ENCODE measurements around the gene SLC15A4.
"Not testable (repeated sequence)": the region's sequence is repeated elsewhere in the genome, so short reads cannot be mapped to it uniquely, and the experiment has no call there.

The SLC15A4 gene

DNA sequence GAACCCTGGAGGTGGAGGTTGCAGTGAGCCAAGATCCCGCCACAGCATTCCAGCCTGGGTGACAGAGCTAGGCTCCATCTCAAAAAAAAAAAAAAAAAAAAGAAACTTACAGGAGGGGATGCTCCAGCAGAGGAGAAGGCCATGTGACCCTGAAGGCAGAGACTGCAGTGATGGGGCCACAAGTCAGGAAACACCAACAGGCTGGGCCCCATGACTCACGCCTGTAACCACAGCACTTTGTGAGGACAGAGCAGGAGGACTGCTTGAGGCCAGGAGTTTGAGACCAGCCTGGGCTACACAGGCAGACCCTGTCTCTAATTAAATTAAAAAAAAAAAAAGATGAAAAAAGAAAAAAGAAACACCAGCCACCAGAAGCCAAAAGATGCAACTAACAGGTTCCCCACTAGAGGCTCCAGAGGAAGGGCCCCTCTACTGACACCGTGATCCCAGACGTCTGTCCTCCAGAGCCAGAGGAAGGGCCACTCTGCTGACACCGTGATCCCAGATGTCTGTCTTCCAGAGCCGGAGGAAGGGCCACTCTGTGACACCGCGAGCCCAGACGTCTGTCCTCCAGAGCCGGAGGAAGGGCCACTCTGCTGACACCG is 20.4 kb upstream of the SLC15A4 start:
- DNase-seq (ENCODE audit: low read depth) = no peak

DNA sequence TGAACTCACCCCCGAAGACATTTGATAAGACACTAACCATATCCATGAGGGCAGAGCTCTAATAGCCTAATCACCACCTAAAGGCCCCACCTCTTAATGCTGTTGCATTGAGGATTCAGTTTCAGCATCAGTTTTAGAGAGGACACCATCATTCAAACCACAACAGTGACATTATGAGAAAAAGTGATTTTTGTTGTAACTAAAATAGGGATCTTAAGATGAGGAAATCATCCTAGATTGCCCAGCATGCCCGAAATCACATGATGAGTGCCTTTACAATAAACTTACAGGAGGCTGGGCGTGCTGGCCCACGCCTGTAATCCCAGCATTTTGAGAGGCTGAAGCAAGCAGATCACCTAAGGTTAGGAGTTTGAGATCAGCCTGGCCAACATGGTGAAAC is 19.8 kb upstream of the SLC15A4 start:
- no peak for DNase-seq (ENCODE audit: low read depth)

DNA sequence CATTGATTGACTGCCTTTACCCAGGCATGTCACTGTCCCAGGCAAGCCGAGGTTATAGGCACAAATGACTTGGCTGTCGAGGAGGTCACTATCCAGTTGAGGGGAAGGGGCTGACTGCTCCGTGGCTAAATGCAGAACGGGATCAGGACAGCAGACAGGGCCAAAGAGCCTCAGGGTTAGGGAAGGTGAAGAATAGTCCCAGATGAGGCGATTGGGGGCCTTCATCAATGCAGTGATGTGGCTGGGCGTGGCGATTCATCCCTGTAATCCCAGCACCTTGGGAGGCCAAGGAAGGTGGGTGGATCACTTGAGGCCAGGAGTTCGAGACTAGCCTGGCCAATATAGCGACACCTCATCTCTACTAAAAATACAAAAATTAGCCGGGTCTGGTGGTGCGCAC is 18.8 kb upstream of the SLC15A4 start:
- no peak for DNase-seq (ENCODE audit: low read depth)

DNA sequence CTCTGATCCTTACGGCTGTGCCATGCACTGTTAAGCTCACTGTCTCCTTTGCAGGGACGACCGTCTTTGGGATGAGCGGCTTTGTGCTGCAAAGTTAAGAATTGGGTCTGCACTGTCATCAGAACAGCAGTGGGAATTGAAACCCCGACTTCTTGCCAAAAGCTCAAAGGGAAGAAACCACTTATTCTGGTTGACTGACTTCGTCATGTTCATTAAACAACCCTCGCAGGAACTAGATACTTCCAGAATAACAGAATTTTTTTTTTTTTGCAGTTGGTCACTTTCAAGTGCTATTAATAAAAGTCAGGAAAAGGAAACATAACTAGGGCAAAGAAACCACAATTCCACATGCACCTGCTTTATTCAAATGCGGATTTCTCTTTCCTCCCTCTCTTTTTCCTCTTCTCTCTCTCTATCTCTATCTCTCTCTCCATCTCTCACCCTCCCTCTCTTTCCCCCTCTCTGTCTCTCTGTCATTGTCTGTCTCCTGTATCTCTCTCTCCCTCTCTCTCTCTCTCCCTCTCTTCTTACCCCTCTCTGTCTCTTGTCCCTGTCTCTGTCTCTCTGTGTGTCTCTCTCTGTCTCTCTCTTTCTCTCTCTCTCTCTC is 17.2 kb upstream of the SLC15A4 start:
- no peak for DNase-seq (ENCODE audit: low read depth)

DNA sequence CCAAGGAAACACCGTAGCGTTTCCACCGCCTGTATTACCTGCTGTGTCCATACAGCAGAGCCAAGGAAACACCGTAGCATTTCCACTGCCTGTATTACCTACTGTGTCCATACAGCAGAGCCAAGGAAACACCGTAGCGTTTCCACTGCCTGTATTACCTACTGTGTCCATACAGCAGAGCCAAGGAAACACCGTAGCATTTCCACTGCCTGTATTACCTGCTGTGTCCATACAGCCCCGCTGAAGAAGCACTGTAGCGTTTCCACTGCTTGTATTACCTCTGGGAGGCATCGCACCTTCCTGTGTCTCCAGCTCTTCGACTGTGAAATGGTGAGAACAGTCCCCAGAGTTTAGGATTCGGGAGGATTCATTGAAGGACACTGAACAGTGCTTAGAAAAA is 16.1 kb upstream of the SLC15A4 start:
- DNase-seq (ENCODE audit: low read depth) = not testable (repeated sequence)

DNA sequence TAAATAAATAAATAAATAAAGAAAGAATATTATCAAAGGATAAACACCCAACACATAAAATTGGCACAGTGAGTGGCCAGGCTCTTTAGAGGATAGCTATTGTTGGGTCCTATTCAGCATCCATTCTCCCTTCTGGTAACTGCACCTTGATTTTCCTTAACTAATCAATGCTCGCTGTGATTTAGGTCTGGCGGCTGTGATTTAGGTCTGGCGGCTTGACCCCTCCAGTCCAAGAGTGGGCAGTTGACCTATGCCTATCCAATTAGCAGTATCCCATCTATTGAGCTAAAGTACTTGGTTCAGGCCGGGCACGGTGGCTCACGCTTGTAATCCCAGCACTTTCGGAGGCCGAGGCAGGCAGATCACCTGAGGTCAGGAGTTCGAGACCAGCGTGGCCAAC is 9.7 kb upstream of the SLC15A4 start:
- DNase-seq (ENCODE audit: low read depth) = no peak

DNA sequence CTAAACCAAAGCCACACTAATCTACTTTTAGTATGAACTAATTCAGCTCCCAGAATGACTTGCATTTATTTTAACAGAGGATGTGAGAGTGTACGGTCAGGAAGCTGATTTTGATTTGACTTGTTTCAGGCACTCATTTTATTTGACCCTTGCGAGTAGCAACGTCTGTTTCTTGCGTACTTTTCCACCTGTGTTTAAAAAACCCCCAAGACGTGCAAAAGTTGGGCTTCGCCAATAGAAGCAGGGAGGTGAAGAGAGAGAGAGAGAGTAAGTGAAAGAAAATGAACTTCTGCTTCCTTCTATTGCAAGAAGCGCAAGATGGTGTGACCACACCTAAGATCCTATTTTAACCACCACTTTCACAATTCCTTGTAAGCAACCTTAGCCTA is 6.7 kb upstream of the SLC15A4 start:
- DNase-seq (ENCODE audit: low read depth) = no peak

DNA sequence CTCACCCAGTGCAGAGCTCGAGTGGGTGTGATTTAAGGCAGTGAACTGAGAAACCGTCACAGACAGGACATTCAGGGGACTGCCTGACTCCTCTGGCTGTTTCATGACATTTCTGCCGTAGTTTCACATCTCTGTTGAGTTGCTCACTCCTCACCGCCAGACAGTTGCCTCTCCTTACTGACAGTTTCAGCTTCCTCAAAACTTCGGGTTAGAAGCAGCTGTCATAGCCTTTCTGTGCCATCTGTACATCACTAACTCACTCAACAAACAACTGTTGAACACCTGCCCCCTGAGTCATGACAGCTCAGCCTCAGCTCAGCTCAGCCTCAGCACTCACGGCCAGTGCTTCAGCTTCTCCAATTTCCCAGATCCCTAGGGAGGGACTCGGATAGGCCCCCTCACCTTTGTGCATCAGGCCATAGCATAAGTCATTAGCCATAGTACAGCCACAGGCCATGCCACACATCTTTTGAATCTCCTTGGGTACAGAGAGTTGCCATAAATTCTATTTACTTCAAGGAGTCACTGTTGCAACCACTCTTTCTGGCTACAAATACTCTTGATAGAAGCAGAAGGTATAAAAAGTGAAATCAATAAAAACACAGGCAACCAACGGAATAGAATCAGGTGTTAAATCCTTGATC is 6.2 kb upstream of the SLC15A4 start:
- no peak for DNase-seq (ENCODE audit: low read depth)

DNA sequence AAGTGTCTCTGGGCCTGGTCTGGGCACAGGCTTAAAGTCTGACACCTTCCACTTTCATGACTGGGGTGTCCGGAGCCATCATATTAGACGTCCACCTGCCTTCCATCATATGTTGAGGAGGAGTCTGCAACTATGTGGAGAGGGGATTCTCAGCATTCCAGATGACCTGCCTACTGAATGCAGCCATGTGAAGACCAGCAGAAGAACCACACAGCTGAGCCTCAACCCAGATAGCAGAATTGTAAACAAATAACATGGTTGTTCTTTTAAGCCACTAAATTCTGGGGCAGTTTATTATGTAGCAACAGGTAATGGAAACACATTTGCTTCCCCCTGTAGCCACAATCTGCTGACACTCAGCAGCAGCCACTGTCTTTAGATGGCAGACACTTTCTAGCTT is 4.0 kb upstream of the SLC15A4 start:
- DNase-seq (ENCODE audit: low read depth) = no peak

DNA sequence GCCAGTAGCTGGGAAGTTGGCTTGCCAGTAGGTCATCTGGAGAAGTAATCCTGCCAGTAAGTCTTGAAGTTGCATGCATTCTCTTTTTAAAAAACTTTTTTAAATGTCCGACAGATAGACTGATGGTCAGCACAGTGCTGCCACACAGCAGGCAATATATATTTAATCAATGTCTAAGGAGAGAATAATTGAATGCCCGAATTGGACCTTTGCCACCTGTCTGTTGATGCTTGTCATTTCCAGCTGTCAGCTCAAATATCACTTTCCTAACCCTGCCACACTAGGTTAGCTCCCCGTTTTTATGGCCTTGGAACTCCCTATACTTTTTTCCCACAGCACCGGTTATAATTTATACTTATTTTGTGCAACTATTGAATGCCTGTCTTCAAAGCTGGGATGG is 2.1 kb upstream of the SLC15A4 start:
- no peak for DNase-seq (ENCODE audit: low read depth)

DNA sequence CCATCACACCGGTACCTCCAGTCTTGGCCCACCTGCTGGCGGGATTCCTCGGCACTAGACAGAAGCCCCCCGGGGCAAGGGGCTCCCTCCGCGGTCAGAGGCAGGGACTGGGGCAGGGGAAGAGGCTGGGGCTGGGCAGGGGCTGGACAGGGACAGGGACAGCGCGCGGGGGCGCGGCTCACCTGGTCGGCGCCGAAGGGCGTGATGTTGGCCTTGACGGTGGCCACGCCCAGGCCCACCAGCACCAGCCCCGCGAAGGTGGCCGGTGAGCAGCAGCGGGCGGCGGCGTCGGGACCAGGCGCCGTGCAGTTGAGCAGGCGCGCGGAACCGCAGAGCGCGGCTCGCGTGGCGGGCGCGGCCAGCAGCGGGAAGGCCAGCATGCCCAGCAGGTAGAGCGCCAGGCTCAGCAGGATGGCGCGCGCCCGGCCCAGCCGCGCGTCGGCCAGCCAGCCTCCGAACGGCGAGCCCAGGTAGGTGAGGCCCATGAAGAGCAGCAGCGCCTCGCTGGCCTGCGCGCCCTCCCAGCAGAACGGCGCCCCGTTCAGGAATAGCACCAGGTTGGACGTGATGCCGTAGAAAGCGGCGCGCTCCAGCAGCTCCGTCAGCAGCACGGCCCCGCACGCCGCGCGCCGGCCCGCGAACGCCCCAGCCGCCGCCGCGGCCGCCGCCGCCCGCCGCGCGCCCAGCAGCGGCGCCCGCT is 392 bp downstream of the SLC15A4 start:
- no peak for DNase-seq (ENCODE audit: low read depth)

DNA sequence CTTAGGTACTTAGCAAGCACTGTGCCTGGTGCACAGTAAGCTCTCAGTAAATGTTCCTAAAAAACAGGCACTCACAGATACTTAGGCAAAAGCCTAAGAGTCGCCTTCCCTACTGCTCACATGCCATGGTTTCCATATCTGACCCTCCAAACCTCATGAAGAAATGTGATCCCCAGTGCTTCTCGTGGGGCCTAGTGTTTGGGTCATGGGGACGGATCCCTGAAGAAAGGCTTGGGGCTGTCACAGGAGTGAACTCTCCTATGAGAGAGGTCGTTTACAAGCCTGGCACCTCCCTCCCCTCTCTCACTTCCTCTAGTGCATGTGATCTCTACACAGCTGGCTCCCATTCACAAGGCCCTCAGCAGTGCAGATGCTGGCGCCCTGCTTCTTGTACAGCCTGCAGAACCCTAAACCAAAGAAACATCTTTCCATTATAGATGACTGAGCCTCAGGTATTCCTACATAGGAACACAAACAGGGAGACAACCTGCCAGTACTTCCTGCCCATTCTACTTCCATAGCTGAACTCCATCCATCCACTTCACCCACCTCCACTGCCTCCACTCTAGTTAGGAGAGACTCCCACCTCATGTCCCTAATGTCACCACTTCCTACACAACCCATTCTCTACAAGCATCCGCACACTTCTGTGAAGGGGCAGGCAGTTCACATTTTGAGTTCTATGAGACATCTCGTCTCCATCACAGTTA is 2.9 kb downstream of the SLC15A4 start:
- no peak for DNase-seq (ENCODE audit: low read depth)

DNA sequence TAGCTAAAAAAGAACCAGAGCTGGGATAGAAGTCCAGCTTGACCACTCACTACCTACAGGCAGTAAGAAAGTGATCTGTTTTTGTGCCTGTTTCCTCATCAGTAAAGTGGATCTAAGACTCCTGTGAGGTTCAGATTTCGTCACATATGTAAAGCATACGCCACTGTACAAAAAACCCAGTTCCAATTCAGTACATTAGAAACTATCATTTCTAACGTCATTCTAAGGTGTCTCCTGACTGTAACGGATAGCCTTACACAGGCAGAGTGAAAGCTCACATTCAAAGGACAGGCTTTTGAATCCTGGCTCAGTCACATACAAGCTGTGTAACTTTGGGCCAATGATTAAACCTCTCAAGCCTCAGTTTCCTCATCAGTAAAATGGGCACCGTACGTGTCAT is 3.5 kb downstream of the SLC15A4 start:
- no peak for DNase-seq (ENCODE audit: low read depth)

DNA sequence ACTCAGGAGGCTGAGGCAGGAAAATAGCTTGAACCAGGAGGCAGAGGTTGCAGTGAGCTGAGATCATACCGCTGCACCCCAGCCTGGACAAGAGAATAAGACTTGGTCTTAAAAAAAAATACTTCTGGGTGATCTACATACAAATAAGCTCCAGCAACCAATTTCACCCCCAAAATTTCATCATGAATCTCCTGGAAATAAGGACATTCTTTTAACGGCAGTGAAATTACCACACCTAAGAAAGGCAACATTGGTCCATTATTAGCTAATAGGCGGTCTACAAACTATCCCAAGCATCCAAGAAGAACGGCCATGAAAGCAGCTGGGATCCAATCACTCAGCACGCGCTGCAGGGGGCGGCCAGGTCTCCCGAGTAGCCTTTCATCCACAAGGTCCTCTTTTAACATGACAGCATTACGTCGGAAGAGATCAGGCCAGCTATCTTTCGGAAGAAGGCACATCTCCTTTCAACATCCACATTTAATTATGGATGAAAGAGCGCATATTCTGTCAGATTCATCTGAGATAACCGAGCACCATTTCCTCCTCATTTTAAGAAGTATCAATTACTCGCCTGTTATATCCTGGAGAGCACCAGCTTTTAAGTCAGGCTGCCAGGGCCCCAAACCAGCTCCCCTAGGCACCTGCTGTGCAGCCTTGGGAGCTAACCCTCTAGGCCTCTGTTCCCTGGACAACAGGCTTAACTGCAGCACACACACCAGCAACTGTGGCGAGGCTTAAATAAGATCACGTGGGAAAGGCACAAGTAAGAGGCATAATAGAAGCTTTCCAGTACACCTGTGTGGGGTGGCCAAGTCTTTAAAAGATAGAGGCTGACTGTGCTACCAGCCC is 4.2 kb downstream of the SLC15A4 start:
- no peak for DNase-seq (ENCODE audit: low read depth)

DNA sequence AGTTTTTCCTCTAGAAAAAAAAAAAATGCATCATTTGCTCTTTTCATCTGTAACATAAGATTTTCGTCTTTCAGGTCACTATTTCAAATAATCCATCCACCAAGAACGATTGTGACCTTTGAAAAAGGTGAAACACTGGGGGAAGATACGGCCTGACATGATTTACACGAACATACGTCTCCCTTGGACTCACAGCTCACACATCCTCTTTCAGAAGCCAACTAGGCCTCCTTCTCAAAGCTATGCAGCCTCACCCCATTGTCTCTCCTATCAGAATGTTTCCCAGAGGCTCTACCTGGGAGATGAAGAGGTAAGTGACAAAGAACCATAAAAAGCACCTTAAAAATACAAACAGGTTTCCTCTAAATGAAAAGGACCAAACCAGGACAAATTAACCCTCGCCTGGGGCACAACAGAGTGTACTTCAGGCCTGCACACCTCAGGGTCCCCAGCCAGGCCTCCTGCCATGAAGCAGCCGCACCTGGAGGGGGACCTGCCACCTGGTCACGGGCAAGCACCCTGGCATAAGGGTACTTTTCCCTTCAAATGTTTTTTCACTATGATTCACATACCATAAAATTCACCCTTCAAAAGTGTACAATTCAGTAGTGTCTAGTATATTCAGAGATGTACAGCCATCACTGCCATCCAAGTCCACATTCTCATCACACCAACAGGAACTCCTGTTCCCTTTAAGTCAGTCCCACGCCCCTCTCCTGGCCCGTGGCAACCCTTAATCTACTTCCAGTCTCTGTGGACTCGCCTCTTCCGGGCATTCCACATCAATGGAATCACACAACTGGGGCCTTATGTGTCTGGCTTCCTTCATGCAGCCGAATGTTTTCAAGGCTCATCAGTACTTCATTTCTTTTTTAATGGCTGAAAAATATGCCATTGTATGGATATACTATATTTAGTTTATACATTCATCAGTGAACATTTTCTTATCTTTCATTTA is 5.4 kb downstream of the SLC15A4 start:
- no peak for DNase-seq (ENCODE audit: low read depth)

DNA sequence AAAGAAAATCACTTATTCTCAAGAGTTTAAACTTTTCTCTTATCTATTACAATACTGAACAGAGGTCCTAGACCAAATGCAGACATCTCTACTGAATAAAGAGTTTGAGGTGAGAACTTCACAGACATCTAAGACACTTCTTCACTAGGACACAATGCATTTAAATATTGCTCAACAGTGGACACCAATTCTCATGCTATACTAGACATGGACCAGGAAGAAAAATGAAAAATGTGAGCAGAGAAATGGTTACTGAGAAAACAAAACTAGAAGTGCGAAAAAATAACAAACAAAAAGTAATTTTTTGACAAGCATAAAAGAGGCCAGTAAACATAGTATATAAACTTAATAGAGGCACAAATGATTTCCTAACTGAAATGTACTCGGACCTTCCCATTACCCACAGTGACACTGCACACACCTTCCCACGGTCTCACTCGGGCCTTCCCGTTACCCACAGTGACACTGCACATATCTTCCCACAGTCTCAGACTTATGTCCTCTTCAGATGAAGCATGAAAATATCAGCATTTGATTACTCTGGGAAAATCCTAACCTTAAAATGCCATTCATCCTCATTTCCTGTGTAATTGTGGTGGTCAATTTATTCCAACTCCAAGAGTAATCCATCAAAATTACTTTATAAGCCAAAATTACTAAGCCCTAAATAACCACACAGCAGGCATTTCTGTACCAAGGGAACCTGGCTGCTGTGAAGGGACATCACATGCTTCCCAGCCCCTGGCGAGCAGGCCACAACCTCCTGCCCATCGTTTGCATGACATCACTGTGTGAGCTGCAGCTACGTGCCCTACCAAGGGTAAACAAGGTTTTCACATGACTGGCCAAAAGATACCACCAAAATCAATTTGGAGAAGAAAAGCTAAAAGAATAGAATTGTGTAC is 6.4 kb downstream of the SLC15A4 start:
- no peak for DNase-seq (ENCODE audit: low read depth)

DNA sequence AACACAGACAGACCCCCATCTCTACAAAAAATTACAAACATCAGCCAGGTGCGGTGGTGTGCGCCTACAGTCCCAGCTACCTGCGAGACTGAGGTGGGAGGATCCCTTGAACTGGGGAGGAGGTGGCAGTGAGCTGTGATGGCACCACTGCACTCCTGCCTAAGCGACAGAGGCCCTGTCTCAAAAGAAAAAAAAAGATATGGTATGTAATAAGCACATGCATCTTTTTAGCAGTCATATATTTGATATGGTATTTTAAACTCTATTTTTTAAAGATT is 7.2 kb downstream of the SLC15A4 start:
- no peak for DNase-seq (ENCODE audit: low read depth)

DNA sequence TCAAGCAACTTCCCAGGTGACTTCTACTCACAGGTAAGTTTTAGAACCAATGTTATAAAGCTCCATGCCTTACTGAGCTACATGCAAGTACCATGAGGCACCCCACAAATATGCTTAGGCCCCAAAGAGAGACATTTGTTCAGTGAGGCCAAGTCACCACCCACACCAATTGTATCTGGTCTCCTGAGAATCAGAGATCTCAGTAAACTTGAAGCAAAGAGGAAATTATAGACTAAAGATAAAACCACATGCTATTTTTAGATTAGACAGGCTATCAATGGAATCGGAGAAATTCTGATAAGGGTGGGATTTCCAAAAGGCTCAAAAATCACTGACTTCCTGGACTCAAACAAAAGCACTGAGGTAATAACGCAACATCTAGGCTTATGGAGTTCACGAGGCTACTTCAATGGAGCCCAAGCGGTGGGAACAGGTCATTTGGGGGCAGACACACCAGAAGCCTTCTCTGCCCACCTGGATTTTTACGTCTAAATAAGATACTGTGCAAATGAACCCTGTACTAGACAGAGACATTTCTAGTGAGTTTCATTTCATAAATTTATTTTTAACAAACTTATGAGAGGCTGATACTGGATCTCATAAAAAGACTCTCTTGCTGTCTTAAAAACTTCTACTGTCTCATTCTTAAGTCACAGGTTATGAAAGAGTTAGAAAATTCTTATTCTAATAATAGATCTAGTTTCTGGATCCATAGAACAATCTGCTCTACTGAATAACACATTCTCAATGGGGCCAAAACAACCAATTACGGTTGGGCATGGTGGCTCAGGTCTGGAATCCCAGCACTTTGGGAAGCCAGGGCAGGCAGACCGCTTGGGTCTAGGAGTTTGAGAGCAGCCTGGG is 7.7 kb downstream of the SLC15A4 start:
- DNase-seq (ENCODE audit: low read depth) = no peak
